Measurements from ENCODE around the gene DTNBP1.

Gene DTNBP1

GRCh38 chr6:15513131-15513771 is 149.6 kb downstream of the DTNBP1 start:
- H3K4me1 ChIP-seq = peaks cover 5% of the 10 kb centered on the region
- H3K27me3 ChIP-seq (ENCODE audit: control insufficient read depth, insufficient read depth, low read length) = no peaks in the 10 kb centered on the region
- no peak overlapping the region for H3K4me2 ChIP-seq (ENCODE audit: low read length)
- peaks cover 5% of the 10 kb centered on the region for H3K79me2 ChIP-seq
- no peak overlapping the region for H3K9ac ChIP-seq
- no peak overlapping the region for H3K27ac ChIP-seq
- H2AFZ ChIP-seq = no peak overlapping the region
- no peak overlapping the region for H3K4me3 ChIP-seq (ENCODE audit: low read depth, low read length)
- TF ChIP-seq CTCF (IDR thresholded peaks at IDR 0.05) = no peak
- no peaks in the 10 kb centered on the region for H3K36me3 ChIP-seq (ENCODE audit: control insufficient read depth, insufficient read depth, low read length)
- H3K9me3 ChIP-seq (ENCODE audit: control insufficient read depth, low read length) = no peaks in the 10 kb centered on the region

- Histone ChIP-seq H3K9ac (no peak overlapping the region), H3K4me3 (ENCODE audit: low read depth, low read length) (no peak overlapping the region), H3K4me1 (peaks cover 5% of the 10 kb centered on the region), H3K27ac (no peak overlapping the region), H3K36me3 (ENCODE audit: control insufficient read depth, insufficient read depth, low read length) (no peaks in the 10 kb centered on the region), H2AFZ (no peak overlapping the region), H3K9me3 (ENCODE audit: control insufficient read depth, low read length) (no peaks in the 10 kb centered on the region), H3K4me2 (ENCODE audit: low read length) (no peak overlapping the region), H3K79me2 (peaks cover 5% of the 10 kb centered on the region), H3K27me3 (ENCODE audit: control insufficient read depth, insufficient read depth, low read length) (no peaks in the 10 kb centered on the region)
- TF ChIP-seq CTCF (IDR thresholded peaks at IDR 0.05) = no peak
Observed at GRCh38 chr6:15512721-15513120, 150.1 kb downstream of the DTNBP1 start.

GRCh38 chr6:15512126-15512525 is 150.7 kb downstream of the DTNBP1 start:
- Histone ChIP-seq H3K36me3 (ENCODE audit: control insufficient read depth, insufficient read depth, low read length) (no peaks in the 10 kb centered on the region), H3K4me1 (peaks cover 5% of the 10 kb centered on the region)

GRCh38 chr6:15511248-15512125 is 151.3 kb downstream of the DTNBP1 start:
- Histone ChIP-seq H2AFZ (no peak overlapping the region), H3K4me1 (peaks cover 5% of the 10 kb centered on the region), H3K9me3 (ENCODE audit: control insufficient read depth, low read length) (no peaks in the 10 kb centered on the region), H3K4me2 (ENCODE audit: low read length) (no peak overlapping the region), H3K79me2 (peaks cover 5% of the 10 kb centered on the region), H3K27me3 (ENCODE audit: control insufficient read depth, insufficient read depth, low read length) (no peaks in the 10 kb centered on the region), H3K4me3 (ENCODE audit: low read depth, low read length) (no peak overlapping the region), H3K27ac (no peak overlapping the region), H3K36me3 (ENCODE audit: control insufficient read depth, insufficient read depth, low read length) (no peaks in the 10 kb centered on the region), H3K9ac (no peak overlapping the region)
- TF ChIP-seq CTCF (IDR thresholded peaks at IDR 0.05) = no peak

More at GRCh38 chr6:15512126-15512525, 150.7 kb downstream of the DTNBP1 start:
- no peak overlapping the region for H2AFZ ChIP-seq
- H3K9me3 ChIP-seq (ENCODE audit: control insufficient read depth, low read length) = no peaks in the 10 kb centered on the region
- no peak overlapping the region for H3K4me2 ChIP-seq (ENCODE audit: low read length)
- no peak for TF ChIP-seq CTCF (IDR thresholded peaks at IDR 0.05)
- H3K79me2 ChIP-seq = peaks cover 5% of the 10 kb centered on the region
- H3K27ac ChIP-seq = no peak overlapping the region
- H3K9ac ChIP-seq = no peak overlapping the region
- H3K4me3 ChIP-seq (ENCODE audit: low read depth, low read length) = no peak overlapping the region
- no peaks in the 10 kb centered on the region for H3K27me3 ChIP-seq (ENCODE audit: control insufficient read depth, insufficient read depth, low read length)
